Activated B cell treated with CpG ODN at 0.5 μM for 24 hours (primary cell): ENCODE data around the gene NRF1. TPM values are rescaled to one million over a fixed set of nuclear protein-coding genes. Genes with fewer than 3 reads are reported as not detected.

ENCODE experiments used
- ATAC-seq: fragments of 200-7000 bp; cut with Tn5 transposase; one replicate; pipeline ENCODE4 v1.10.0; 2021; ENCODE audit warnings: low read depth, mild to moderate bottlenecking, moderate library complexity
- CTCF ChIA-PET: fragments of 350-600 bp; sonication (Branson Sonifier 250); formaldehyde crosslinking; loops from one replicate; lab custom pipeline; 2021; ENCODE audit warnings: antibody characterized with exemption; lab: Charles Lee
- POLR2A ChIA-PET: fragments of 350-600 bp; sonication (Branson Sonifier 250); formaldehyde crosslinking; loops from one replicate; lab custom pipeline; 2021; ENCODE audit warnings: antibody characterized with exemption; lab: Charles Lee
- DNase-seq: peaks from one replicate; pipeline ENCODE4 v3.0.0; 2022
- H3K27ac Mint-ChIP-seq: one replicate; pipeline ENCODE4 v1.8.0; 2020; ENCODE audit warnings: mixed read lengths
- H3K27me3 Mint-ChIP-seq: one replicate; pipeline ENCODE4 v1.8.0; 2021; ENCODE audit warnings: mixed read lengths
- H3K36me3 Mint-ChIP-seq: one replicate; pipeline ENCODE4 v1.8.0; 2021; ENCODE audit warnings: low read depth, mixed read lengths
- H3K4me1 Mint-ChIP-seq: one replicate; pipeline ENCODE4 v1.8.0; 2021; ENCODE audit warnings: mixed read lengths
- H3K4me3 Mint-ChIP-seq: one replicate; pipeline ENCODE4 v1.8.0; 2020; ENCODE audit warnings: mild to moderate bottlenecking, mixed read lengths
- H3K9me3 Mint-ChIP-seq: one replicate; pipeline ENCODE4 v1.8.0; 2020; ENCODE audit warnings: mixed read lengths
- CTCF ChIP-seq: fragments of 200-600 bp; IDR thresholded peaks from one replicate; pipeline ENCODE4 v1.8.0; 2022; ENCODE audit warnings: antibody characterized with exemption, mild to moderate bottlenecking
- intact Hi-C: fragments of 100-400 bp; cut with micrococcal nuclease; formaldehyde crosslinking; loops from one replicate; pipeline ENCODE4 v1.15.1; 2024
- total RNA-seq: library from RNA; stranded (reverse); gene quantifications from 2 replicates; pipeline ENCODE4 v1.2.3, GENCODE V29; 2022

Gene NRF1
- total RNA-seq, 1 donor from 2014 or later = 27.4 TPM

GRCh38 chr7:129783584-129783919 lies 172.0 kb downstream of the NRF1 start:
- no peak for DNase-seq
- H3K9me3 Mint-ChIP-seq = no peaks in the 10 kb centered on the region
- H3K27ac Mint-ChIP-seq = no peak overlapping the region
- POLR2A ChIA-PET = interaction anchor here (0.7 kb wide), 1 partner anchor 1187 kb away, joined by 4 read pairs; no protein-coding TSS in a partner anchor
- ATAC-seq = no peak
- TF ChIP-seq CTCF = no peak
- H3K4me1 Mint-ChIP-seq = peaks cover 47% of the 10 kb centered on the region
- intact Hi-C loops = loop anchor here (5.0 to 10.0 kb wide), 3 partner anchors 169 to 951 kb away; partner anchors contain the start of genes KLF14, STRIP2 and UBE2H
- H3K36me3 Mint-ChIP-seq = no peaks in the 10 kb centered on the region
- CTCF ChIA-PET = no interaction called here
- H3K27me3 Mint-ChIP-seq = peaks cover 48% of the 10 kb centered on the region
- H3K4me3 Mint-ChIP-seq = peak overlapping the region; percentile 41

- CTCF ChIA-PET = no interaction called here
Measured at GRCh38 chr7:129784437-129784782, 172.9 kb downstream of the NRF1 start.

GRCh38 chr7:129784783-129785684 lies 173.5 kb downstream of the NRF1 start:
- no peak for DNase-seq
- Mint-ChIP-seq H3K36me3 (no peaks in the 10 kb centered on the region), H3K27me3 (peaks cover 54% of the 10 kb centered on the region), H3K9me3 (no peaks in the 10 kb centered on the region), H3K4me1 (peaks cover 44% of the 10 kb centered on the region), H3K4me3 (peak overlapping the region; percentile 57), H3K27ac (no peak overlapping the region)
- POLR2A ChIA-PET = no interaction called here
- no peak for TF ChIP-seq CTCF
- intact Hi-C loops = loop anchor here (5.0 to 10.0 kb wide), 3 partner anchors 167 to 950 kb away; partner anchors contain the start of genes KLF14, STRIP2 and UBE2H
- CTCF ChIA-PET = no interaction called here
- no peak for ATAC-seq

More at GRCh38 chr7:129784437-129784782, 172.9 kb downstream of the NRF1 start:
- no peak for TF ChIP-seq CTCF
- H3K9me3 Mint-ChIP-seq = no peaks in the 10 kb centered on the region
- H3K27me3 Mint-ChIP-seq = peaks cover 53% of the 10 kb centered on the region
- no peak for ATAC-seq
- POLR2A ChIA-PET = no interaction called here
- H3K4me3 Mint-ChIP-seq = peak overlapping the region; percentile 15
- H3K36me3 Mint-ChIP-seq = no peaks in the 10 kb centered on the region
- intact Hi-C loops = loop anchor here (5.0 to 10.0 kb wide), 3 partner anchors 168 to 950 kb away; partner anchors contain the start of genes KLF14, STRIP2 and UBE2H
- DNase-seq = no peak
- H3K4me1 Mint-ChIP-seq = peaks cover 44% of the 10 kb centered on the region
- no peak overlapping the region for H3K27ac Mint-ChIP-seq

- CTCF ChIA-PET = no interaction called here
- POLR2A ChIA-PET = no interaction called here
- H3K36me3 Mint-ChIP-seq = no peaks in the 10 kb centered on the region
- no peak for ATAC-seq
- no peak overlapping the region for H3K27ac Mint-ChIP-seq
- peaks cover 43% of the 10 kb centered on the region for H3K4me1 Mint-ChIP-seq
- H3K4me3 Mint-ChIP-seq = peak overlapping the region; percentile 57
- TF ChIP-seq CTCF = no peak
- no peak for DNase-seq
- peaks cover 54% of the 10 kb centered on the region for H3K27me3 Mint-ChIP-seq
- H3K9me3 Mint-ChIP-seq = no peaks in the 10 kb centered on the region
- intact Hi-C loops = loop anchor here (10.0 kb wide), 1 partner anchor 949 kb away; the partner anchor contains the start of gene KLF14
Measured at GRCh38 chr7:129785685-129786514, 174.4 kb downstream of the NRF1 start.
